ENCODE measurements around the gene FTCD. TPM values are rescaled to one million over a fixed set of nuclear protein-coding genes. Genes with fewer than 3 reads are reported as not detected.

The FTCD gene
- total and polyA plus RNA-seq, 9 of the 15 experiments (the other 6 are each of a cell fraction or from before 2014, with no cell fraction given), result 0.11 to 1.6 (median 0.67) TPM; not detected in 5

GRCh38 chr21:46137908-46138307 lies 17.5 kb downstream of the FTCD start:
- intact Hi-C loops (cut with micrococcal nuclease), result no loop called here
- in situ Hi-C loops (cut with MboI), result no loop called here
- peaks cover 3% of the 10 kb centered on the region; the same call in 1 of the 2 replicates for H3K9me3 ChIP-seq (replicated peaks; ENCODE audit: control insufficient read depth, insufficient read depth, low read depth, low read length)
- H2AFZ ChIP-seq (ENCODE audit: low read depth, low read length), result no peak overlapping the region
- no peak overlapping the region for H3K4me3 ChIP-seq
- H3K4me2 ChIP-seq (ENCODE audit: insufficient read depth, low read length), result no peak overlapping the region
- H3K27me3 ChIP-seq (ENCODE audit: control insufficient read depth in 2 of 2, insufficient read depth in 2 of 2, low read length in 2 of 2), result peaks cover 32 to 47% of the 10 kb centered on the region in 2 experiments; a peak in 4 of 5 replicates
- ATAC-seq (no peak), DNase-seq (ENCODE audit: extremely low read depth in 1 of 4, low spot score in 3 of 4) (no peak), FAIRE-seq (no peak)
- TF ChIP-seq ZNF146 (CRISPR knock-in tag; IDR thresholded peaks at IDR 0.05; ENCODE audit: unreplicated experiment), result no peak
- no peak for TF ChIP-seq ZNF175 (CRISPR knock-in tag; IDR thresholded peaks at IDR 0.05; ENCODE audit: low read depth)
- TF ChIP-seq ZNF696 (CRISPR knock-in tag; conservative IDR thresholded peaks at IDR 0.05), result no peak
- TF ChIP-seq HCFC1 (IDR thresholded peaks at IDR 0.05; ENCODE audit: low read depth, low read length), result no peak
- TF ChIP-seq HMGXB4 (CRISPR knock-in tag; IDR thresholded peaks at IDR 0.05), result no peak
- TF ChIP-seq TFAM (CRISPR knock-in tag; conservative IDR thresholded peaks at IDR 0.05), result no peak
- no peak for TF ChIP-seq NCOA2 (IDR thresholded peaks at IDR 0.05; ENCODE audit: partially characterized antibody in 2 of 2)
- no peak for TF ChIP-seq CREB3 (tag; conservative IDR thresholded peaks at IDR 0.05; ENCODE audit: low read depth)
- TF ChIP-seq TFE3 (CRISPR knock-in tag; IDR thresholded peaks at IDR 0.05), result no peak
- TF ChIP-seq TOE1 (IDR thresholded peaks at IDR 0.05; ENCODE audit: borderline replicate concordance), result no peak
- TF ChIP-seq TOE1 (CRISPR knock-in tag; IDR thresholded peaks at IDR 0.05; ENCODE audit: borderline replicate concordance, low read depth), result no peak
- TF ChIP-seq RNF219 (CRISPR knock-in tag; IDR thresholded peaks at IDR 0.05), result no peak
- no peak for TF ChIP-seq MYBL2 (IDR thresholded peaks at IDR 0.05; ENCODE audit: low read depth)
- TF ChIP-seq MYBL2 (CRISPR knock-in tag; IDR thresholded peaks at IDR 0.05; ENCODE audit: borderline replicate concordance), result no peak
- no peak for TF ChIP-seq ZNF57 (CRISPR knock-in tag; IDR thresholded peaks at IDR 0.05)
- TF ChIP-seq TRIM28 (IDR thresholded peaks at IDR 0.05), result no peak
- WGBS (ENCODE audit: insufficient coverage, low coverage, missing lambda C conversion rate), result 19% methylated on average over 7 of the region's 7 CpGs
- no TSS peak for BruUV-seq (replicated peaks)
- H3K27ac ChIP-seq (ENCODE audit: extremely low read depth, low read depth, low read length), result no peak overlapping the region
- POLR2A ChIA-PET, result no interaction called here
- no peaks in the 10 kb centered on the region for H3K9me1 ChIP-seq (ENCODE audit: control insufficient read depth, insufficient read depth, low read length)
- CTCF ChIA-PET (ENCODE audit: low intra/inter-chr PET ratio), result no interaction called here
- peaks cover 13% of the 10 kb centered on the region for H4K20me1 ChIP-seq (replicated peaks; ENCODE audit: control insufficient read depth, insufficient read depth, low read length)
- H3K79me2 ChIP-seq (ENCODE audit: control insufficient read depth, insufficient read depth, low read length), result no peaks in the 10 kb centered on the region
- no peaks in the 10 kb centered on the region for H3K36me3 ChIP-seq (ENCODE audit: control insufficient read depth, insufficient read depth, low read length)
- peaks cover 0 to 31% of the 10 kb centered on the region in 2 experiments; a peak in 2 of 5 replicates for H3K4me1 ChIP-seq (replicated peaks in 1 of 2; ENCODE audit: control insufficient read depth in 2 of 2, insufficient read depth in 2 of 2, low read length in 2 of 2)
- no peak overlapping the region for H3K9ac ChIP-seq (ENCODE audit: insufficient read depth in 1 of 2, low read depth in 2 of 2, low read length in 2 of 2)
